Endothelial cell of umbilical vein (primary cell): ENCODE data around the gene PATL1. TPM values are rescaled to one million over a fixed set of nuclear protein-coding genes. Genes with fewer than 3 reads are reported as not detected.

Source experiments
- BruUV-seq: library from RNA; stranded (reverse); fragments of 400-500 nt; replicated peaks from 2 replicates; lab custom pipeline; 2021; lab: Mats Ljungman, UMichigan
- CTCF ChIA-PET: fragments of 300-600, 350-600 bp; sonication (Branson Sonifier 250); formaldehyde crosslinking; loops from one replicate; lab custom pipeline; 2021; ENCODE audit warnings: antibody characterized with exemption, inconsistent platforms; lab: Charles Lee
- POLR2A ChIA-PET: fragments of 300-600, 350-600 bp; sonication (Branson Sonifier 250); formaldehyde crosslinking; loops from one replicate; lab custom pipeline; 2021; ENCODE audit warnings: antibody characterized with exemption, inconsistent platforms; lab: Charles Lee
- DNase-seq: peaks from one replicate; pipeline ENCODE4 v3.0.0-alpha.2; 2011; ENCODE audit warnings: low read depth, low spot score
- FAIRE-seq: peaks from 2 replicates; lab custom pipeline; 2011; peaks lifted over from hg19 to GRCh38; lab: Jason Lieb, UNC
- H2AFZ ChIP-seq: 2 replicates; pipeline ENCODE4 v1.6.0; 2012; ENCODE audit warnings: low read depth, low read length, control low read depth, inconsistent platforms
- H3K27ac ChIP-seq: 2 replicates; pipeline ENCODE4 v1.5.1; 2011; ENCODE audit warnings: low read depth, mild to moderate bottlenecking, control low read depth, low read length, moderate library complexity; ENCODE audit not compliant: insufficient read depth
- H3K27me3 ChIP-seq, 2 experiments: 2 replicates each; pipeline versions ENCODE4 v1.6.0 to v1.6.1; 2011; ENCODE audit warnings: low read length in 2 of 2, mixed read lengths in 1 of 2; ENCODE audit not compliant: control insufficient read depth in 2 of 2, insufficient read depth in 2 of 2
- H3K36me3 ChIP-seq, 2 experiments: 2 replicates in 1 of 2; 3 replicates in 1 of 2; pipeline ENCODE4 v1.5.1; 2011; ENCODE audit warnings: low read length in 2 of 2, mild to moderate bottlenecking in 1 of 2, moderate library complexity in 1 of 2; ENCODE audit not compliant: control insufficient read depth in 2 of 2, insufficient read depth in 2 of 2; ENCODE audit errors: extremely low read depth in 1 of 2
- H3K4me1 ChIP-seq: 3 replicates; pipeline ENCODE4 v1.5.1; 2011; ENCODE audit warnings: mild to moderate bottlenecking, low read length; ENCODE audit not compliant: control insufficient read depth, insufficient read depth; ENCODE audit errors: extremely low read depth
- H3K4me2 ChIP-seq: 2 replicates; pipeline ENCODE4 v1.6.1; 2011; ENCODE audit warnings: low read length, control low read depth, mixed read lengths; ENCODE audit not compliant: insufficient read depth
- H3K4me3 ChIP-seq, 3 experiments: fragments of 200-600 bp in 1 of 3; sonication (generic), shearing (Covaris generic) in 1 of 3; replicated peaks in 1 of 3; 2 replicates each; pipeline ENCODE4 v1.5.1; 2011 to 2016; ENCODE audit warnings: control low read depth in 3 of 3, low read length in 3 of 3, mild to moderate bottlenecking in 2 of 3, inconsistent platforms in 1 of 3, low read depth in 1 of 3, moderate library complexity in 1 of 3; ENCODE audit not compliant: insufficient read depth in 1 of 3
- H3K79me2 ChIP-seq: 2 replicates; pipeline ENCODE4 v1.6.0; 2012; ENCODE audit warnings: low read length, inconsistent platforms; ENCODE audit not compliant: control insufficient read depth, insufficient read depth
- H3K9ac ChIP-seq: replicated peaks from 2 replicates; pipeline ENCODE3; 2011; ENCODE audit warnings: low read length, control low read depth; ENCODE audit not compliant: insufficient read depth; ENCODE audit errors: extremely low read depth
- H3K9me1 ChIP-seq: replicated peaks from 3 replicates; pipeline ENCODE4 v1.6.0; 2011; ENCODE audit warnings: mild to moderate bottlenecking, low read length; ENCODE audit not compliant: control insufficient read depth, insufficient read depth; ENCODE audit errors: extremely low read depth
- H3K9me3 ChIP-seq: replicated peaks from 2 replicates; pipeline ENCODE4 v1.5.1; 2012; ENCODE audit warnings: low read length, inconsistent platforms; ENCODE audit not compliant: control insufficient read depth, insufficient read depth
- H4K20me1 ChIP-seq: replicated peaks from 2 replicates; pipeline ENCODE3; 2011; ENCODE audit warnings: mild to moderate bottlenecking, low read length; ENCODE audit not compliant: control insufficient read depth, insufficient read depth; ENCODE audit errors: extremely low read depth
- CTCF ChIP-seq, 2 donors: IDR thresholded peaks; 1 replicate in 1 of 2; 2 replicates in 1 of 2; pipeline ENCODE4 v1.5.1; 2011; ENCODE audit warnings: low read length in 2 of 2, mild to moderate bottlenecking in 2 of 2, moderate library complexity in 2 of 2, control low read depth in 1 of 2, inconsistent platforms in 1 of 2, low read depth in 1 of 2; ENCODE audit not compliant: insufficient read depth in 1 of 2; ENCODE audit errors: extremely low read depth in 1 of 2
- EZH2 ChIP-seq: IDR thresholded peaks from 2 replicates; pipeline ENCODE4 v1.6.1; 2012; ENCODE audit warnings: borderline replicate concordance, low read depth, mild to moderate bottlenecking, moderate library complexity, low read length, inconsistent platforms; ENCODE audit not compliant: severe bottlenecking
- GATA2 ChIP-seq: IDR thresholded peaks from 2 replicates; pipeline ENCODE4 v1.7.0; 2011; ENCODE audit warnings: low read depth, mild to moderate bottlenecking, moderate library complexity, mixed read lengths, low read length; ENCODE audit not compliant: insufficient read length, insufficient read depth
- MAX ChIP-seq: IDR thresholded peaks from 2 replicates; pipeline ENCODE4 v1.6.1; 2011; ENCODE audit not compliant: insufficient read depth, insufficient read length
- MYC ChIP-seq: IDR thresholded peaks from one replicate; pipeline ENCODE4 v1.6.1; 2011; ENCODE audit warnings: mild to moderate bottlenecking, low read depth, low read length
- POLR2A ChIP-seq: IDR thresholded peaks from 2 replicates; pipeline ENCODE4 v1.6.1; 2012; ENCODE audit warnings: low read depth, mild to moderate bottlenecking, control low read depth, low read length
- POLR2AphosphoS5 ChIP-seq: IDR thresholded peaks from 2 replicates; pipeline ENCODE4 v1.6.1; 2012; ENCODE audit warnings: low read depth, mild to moderate bottlenecking, control low read depth, low read length, moderate library complexity; ENCODE audit not compliant: insufficient read depth
- dilution Hi-C: fragments of 300-500 bp; cut with MboI; formaldehyde crosslinking; loops from one replicate; pipeline ENCODE4 v1.15.0; 2019; ENCODE audit warnings: low sequenced_read_pairs; ENCODE audit not compliant: extremely low pct_ligation_motif_present
- intact Hi-C: fragments of 100-400 bp; cut with micrococcal nuclease; formaldehyde crosslinking; loops from one replicate; pipeline ENCODE4 v1.10.0; 2022
- polyA plus RNA-seq, 4 experiments: library from polyadenylated mRNA; depleted of rRNA in 3 of 4; stranded (reverse) in 3 of 4; unstranded in 1 of 4; fragments of >200 nt; gene quantifications; 2 replicates each; pipeline versions ENCODE4 v1.2.1 to v1.2.3, GENCODE V29; 2011 to 2012; ENCODE audit warnings: missing spikeins in 1 of 4
- total RNA-seq: library from RNA; stranded (reverse); gene quantifications from 2 replicates; pipeline ENCODE4 v1.2.3, GENCODE V29; 2021

Gene PATL1
- total and polyA plus RNA-seq, 2 donors (not counting 3 experiments of a cell fraction or from before 2014, with no cell fraction given) = 33.7 to 38.8 TPM

GRCh38 chr11:59615637-59616395 lies 53.0 kb downstream of the PATL1 start, which contains the start of gene OSBP:
OSBP (minus strand) TSS chr11:59615774; CDS start chr11:59615664, 110 bp downstream.
- no peaks in the 10 kb centered on the region for H3K36me3 ChIP-seq
- no peaks in the 10 kb centered on the region for H3K27me3 ChIP-seq
- POLR2A ChIA-PET = interaction anchor here (0.8 to 1.2 kb wide), 2 partner anchors 53 to 79 kb away, joined by 3 to 4 read pairs; partner anchors contain the start of gene PATL1
- H3K79me2 ChIP-seq = peaks cover 41% of the 10 kb centered on the region
- dilution Hi-C loops = no loop called here
- no peaks in the 10 kb centered on the region for H3K9me1 ChIP-seq
- H3K4me3 ChIP-seq = peak within 1 kb of the TSS; percentile 74 to 90 (median 81)
- H3K4me1 ChIP-seq = peaks cover 17% of the 10 kb centered on the region
- peak within 1 kb of the TSS; percentile 79 for H3K9ac ChIP-seq
- TF ChIP-seq GATA2 (no peak), POLR2A (peak; percentile 84), EZH2 (no peak), MAX (peak; percentile 48), POLR2AphosphoS5 (peak; percentile 92), CTCF (IDR thresholded peaks at IDR 0.05; ENCODE audit: extremely low read depth in 1 of 2, insufficient read depth in 1 of 2, low read depth in 1 of 2, low read length in 2 of 2) (no peak), MYC (no peak)
- intact Hi-C loops = loop anchor here (1.0 to 2.0 kb wide), 4 partner anchors 53 to 79 kb away; partner anchors contain the start of gene PATL1
- peak; percentile 100 for DNase-seq
- peak within 1 kb of the TSS; percentile 82 for H3K4me2 ChIP-seq
- peak within 1 kb of the TSS; percentile 62 for H3K27ac ChIP-seq
- peak within 1 kb of the TSS; percentile 89 for H2AFZ ChIP-seq
- no peaks in the 10 kb centered on the region for H3K9me3 ChIP-seq
- no peaks in the 10 kb centered on the region for H4K20me1 ChIP-seq
- FAIRE-seq = peak; percentile 99
- CTCF ChIA-PET = interaction anchor here (0.6 to 1.4 kb wide), 4 partner anchors 50 to 303 kb away, joined by 3 to 8 read pairs (median 4); no protein-coding TSS in a partner anchor
- no TSS peak for BruUV-seq
